NT2/D1 (cell line): Measurements from ENCODE around the gene PRKG2.

Experiments
- SUZ12 ChIP-seq: IDR thresholded peaks from 2 replicates; pipeline ENCODE4 v1.6.1; 2011; ENCODE audit not compliant: insufficient read length, insufficient read depth; ENCODE audit errors: extremely low read depth
- YY1 ChIP-seq: IDR thresholded peaks from 2 replicates; pipeline ENCODE4 v1.6.1; 2011; ENCODE audit not compliant: insufficient read length, insufficient read depth
- ZNF274 ChIP-seq: IDR thresholded peaks from 2 replicates; pipeline ENCODE4 v1.6.1; 2011; ENCODE audit warnings: mild to moderate bottlenecking, low read depth, low read length

GRCh38 chr4:81062001-81062400 is 153.0 kb downstream of the PRKG2 start:
- no peak for TF ChIP-seq ZNF274
- no peak for TF ChIP-seq YY1
- TF ChIP-seq SUZ12: no peak
